Smooth muscle cell (in vitro differentiated cells): ENCODE results near the gene SLC39A7. TPM values are rescaled to one million over a fixed set of nuclear protein-coding genes. Genes with fewer than 3 reads are reported as not detected.

Experiments used
- DNase-seq: peaks from one replicate; lab custom pipeline; 2025; ENCODE audit not compliant: unreplicated experiment; lab: John Stamatoyannopoulos, UW
- H2AFZ ChIP-seq: fragments of 200-600 bp; sonication (generic); 2 replicates; pipeline ENCODE4 v1.6.0; 2016; ENCODE audit warnings: antibody characterized with exemption, low read depth, mild to moderate bottlenecking
- H3F3A ChIP-seq: fragments of 200-600 bp; sonication (generic); 2 replicates; pipeline ENCODE4 v1.6.0; 2017; ENCODE audit warnings: antibody characterized with exemption, low read depth
- H3K27ac ChIP-seq: fragments of 200-600 bp; sonication (generic); 2 replicates; pipeline ENCODE4 v1.5.1; 2016; ENCODE audit warnings: low read depth, mild to moderate bottlenecking
- H3K27me3 ChIP-seq: fragments of 200-600 bp; sonication (generic); 2 replicates; pipeline ENCODE4 v1.6.1; 2016; ENCODE audit warnings: low read depth, mild to moderate bottlenecking
- H3K36me3 ChIP-seq: fragments of 200-600 bp; sonication (generic); 2 replicates; pipeline ENCODE4 v1.5.1; 2016; ENCODE audit warnings: low read depth
- H3K4me1 ChIP-seq: fragments of 200-600 bp; sonication (generic); 2 replicates; pipeline ENCODE4 v1.5.1; 2016; ENCODE audit warnings: low read depth
- H3K4me2 ChIP-seq: fragments of 200-600 bp; sonication (generic); 2 replicates; pipeline ENCODE4 v1.6.0; 2016; ENCODE audit warnings: mild to moderate bottlenecking
- H3K4me3 ChIP-seq: fragments of 200-600 bp; sonication (generic); 2 replicates; pipeline ENCODE4 v1.5.1; 2016; ENCODE audit warnings: mild to moderate bottlenecking
- H3K79me2 ChIP-seq: fragments of 200-600 bp; sonication (generic); 2 replicates; pipeline ENCODE4 v1.6.0; 2016; ENCODE audit warnings: low read depth, mild to moderate bottlenecking
- H3K9ac ChIP-seq: fragments of 200-600 bp; sonication (generic); 2 replicates; pipeline ENCODE4 v1.6.0; 2016; ENCODE audit warnings: low read depth
- H3K9me3 ChIP-seq: fragments of 200-600 bp; sonication (generic); replicated peaks from 2 replicates; pipeline ENCODE4 v1.5.1; 2016; ENCODE audit warnings: low read depth
- H4K20me1 ChIP-seq: fragments of 200-600 bp; sonication (generic); 2 replicates; pipeline ENCODE4 v1.6.0; 2016; ENCODE audit warnings: low read depth
- CTCF ChIP-seq: fragments of 200-600 bp; sonication (generic); IDR thresholded peaks from 2 replicates; pipeline ENCODE4 v1.5.1; 2017; ENCODE audit warnings: borderline replicate concordance, mild to moderate bottlenecking, antibody characterized with exemption; ENCODE audit not compliant: insufficient read depth, poor library complexity, severe bottlenecking
- WGBS: methylation state at CpG from one replicate; pipeline ENCODE4 v1.1.7; 2016; ENCODE audit warnings: low lambda C conversion rate; 5-methylcytosine and 5-hydroxymethylcytosine counted together
- polyA plus RNA-seq: library from polyadenylated mRNA; unstranded; fragments of >200 nt; fragmentation: Nextera tagmentation; extraction: Ambion mirVana; gene quantifications from 2 replicates; pipeline ENCODE4 v1.2.1, GENCODE V29; 2016
- total RNA-seq: library from RNA; depleted of rRNA; stranded (reverse); fragments of >200 nt; gene quantifications from 2 replicates; pipeline ENCODE4 v1.2.3, GENCODE V29; 2014

The SLC39A7 gene
- total and polyA plus RNA-seq, 2 experiments from 2014 or later = 87.2 to 112 TPM

GRCh38 chr6:33169291-33170175 is 31.1 kb upstream of the SLC39A7 start:
- no peak for DNase-seq
- H3K79me2 ChIP-seq = no peaks in the 10 kb centered on the region

GRCh38 chr6:33170176-33171015 is 30.3 kb upstream of the SLC39A7 start:
- Histone ChIP-seq H3K79me2 (no peaks in the 10 kb centered on the region), H3K4me3 (no peak overlapping the region), H3K36me3 (no peaks in the 10 kb centered on the region), H2AFZ (no peak overlapping the region), H3K9me3 (no peaks in the 10 kb centered on the region), H3K9ac (no peak overlapping the region), H3K27ac (no peak overlapping the region), H3F3A (no peaks in the 10 kb centered on the region), H4K20me1 (no peaks in the 10 kb centered on the region), H3K4me1 (no peaks in the 10 kb centered on the region), H3K27me3 (no peaks in the 10 kb centered on the region), H3K4me2 (no peak overlapping the region)
- WGBS = 84% methylated on average over 9 of the region's 9 CpGs
- TF ChIP-seq CTCF = no peak
- DNase-seq = no peak

More at GRCh38 chr6:33169291-33170175, 31.1 kb upstream of the SLC39A7 start:
- H3K36me3 ChIP-seq = no peaks in the 10 kb centered on the region
- H3K27ac ChIP-seq = no peak overlapping the region
- H3K27me3 ChIP-seq = no peaks in the 10 kb centered on the region
- 89% methylated on average over 10 of the region's 10 CpGs for WGBS
- no peak overlapping the region for H3K4me2 ChIP-seq
- no peaks in the 10 kb centered on the region for H3K4me1 ChIP-seq
- no peak overlapping the region for H3K9ac ChIP-seq
- H3K9me3 ChIP-seq = no peaks in the 10 kb centered on the region
- no peak for TF ChIP-seq CTCF
- no peak overlapping the region for H2AFZ ChIP-seq
- no peaks in the 10 kb centered on the region for H3F3A ChIP-seq
- no peak overlapping the region for H3K4me3 ChIP-seq
- no peaks in the 10 kb centered on the region for H4K20me1 ChIP-seq

- DNase-seq = no peak
- Histone ChIP-seq H3F3A (no peaks in the 10 kb centered on the region), H3K4me1 (no peaks in the 10 kb centered on the region), H3K36me3 (no peaks in the 10 kb centered on the region), H2AFZ (no peak overlapping the region), H3K27ac (no peak overlapping the region), H4K20me1 (no peaks in the 10 kb centered on the region), H3K4me2 (no peak overlapping the region), H3K27me3 (no peaks in the 10 kb centered on the region), H3K4me3 (no peak overlapping the region), H3K9me3 (no peaks in the 10 kb centered on the region), H3K79me2 (no peaks in the 10 kb centered on the region), H3K9ac (no peak overlapping the region)
- 79% methylated on average over 9 of the region's 11 CpGs for WGBS
- TF ChIP-seq CTCF = no peak
These were observed 29.4 kb upstream of the SLC39A7 start for GRCh38 chr6:33171016-33171879.
